Stimulated activated memory B cell treated with anti-CD40 and anti-IgM and Interleukin-4, amounts not matched to agents 10 μg/mL and 1 μg/mL and 100 μg/mL, for 72 hours (primary cell): ENCODE results near the gene TCP10L.
"Not testable (repeated sequence)": the region's sequence is repeated elsewhere in the genome, so short reads cannot be mapped to it uniquely, and the experiment has no call there.

ENCODE experiments used
- ATAC-seq: fragments of 150-1000 bp; cut with Tn5 transposase; 2 replicates; pipeline ENCODE4 v1.10.0; 2021
- H3K27ac Mint-ChIP-seq: one replicate; pipeline ENCODE4 v1.8.0; 2022; ENCODE audit warnings: mild to moderate bottlenecking, mixed read lengths
- H3K27me3 Mint-ChIP-seq: one replicate; pipeline ENCODE4 v1.8.0; 2022; ENCODE audit warnings: mixed read lengths
- H3K36me3 Mint-ChIP-seq: one replicate; pipeline ENCODE4 v1.8.0; 2022; ENCODE audit warnings: mixed read lengths
- H3K4me1 Mint-ChIP-seq: one replicate; pipeline ENCODE4 v1.8.0; 2022; ENCODE audit warnings: mixed read lengths
- H3K4me3 Mint-ChIP-seq: one replicate; pipeline ENCODE4 v1.8.0; 2022; ENCODE audit warnings: mild to moderate bottlenecking, moderate library complexity, mixed read lengths
- H3K9me3 Mint-ChIP-seq: one replicate; pipeline ENCODE4 v1.8.0; 2022; ENCODE audit warnings: mixed read lengths

The TCP10L gene

GRCh38 chr21:32547018-32547417 is 38.3 kb downstream of the TCP10L start:
- peak; percentile 39 for ATAC-seq
- Mint-ChIP-seq H3K36me3 (no peaks in the 10 kb centered on the region), H3K27me3 (peaks cover 34% of the 10 kb centered on the region), H3K9me3 (no peaks in the 10 kb centered on the region), H3K4me3 (no peak overlapping the region), H3K4me1 (no peaks in the 10 kb centered on the region), H3K27ac (no peak overlapping the region)

GRCh38 chr21:32545948-32546441 is 39.3 kb downstream of the TCP10L start:
- no peak for ATAC-seq
- Mint-ChIP-seq H3K36me3 (no peaks in the 10 kb centered on the region), H3K27ac (no peak overlapping the region), H3K27me3 (peaks cover 26% of the 10 kb centered on the region), H3K4me3 (no peak overlapping the region), H3K4me1 (no peaks in the 10 kb centered on the region), H3K9me3 (no peaks in the 10 kb centered on the region)

GRCh38 chr21:32544697-32545096 is 40.6 kb downstream of the TCP10L start:
- Mint-ChIP-seq H3K4me1 (no peaks in the 10 kb centered on the region), H3K4me3 (no peak overlapping the region), H3K36me3 (no peaks in the 10 kb centered on the region), H3K27ac (no peak overlapping the region), H3K9me3 (no peaks in the 10 kb centered on the region), H3K27me3 (peaks cover 25% of the 10 kb centered on the region)
- ATAC-seq = no peak

- H3K9me3 Mint-ChIP-seq = no peaks in the 10 kb centered on the region
- no peaks in the 10 kb centered on the region for H3K4me1 Mint-ChIP-seq
- H3K36me3 Mint-ChIP-seq = no peaks in the 10 kb centered on the region
- no peak for ATAC-seq
- no peak overlapping the region for H3K4me3 Mint-ChIP-seq
- H3K27me3 Mint-ChIP-seq = peaks cover 19% of the 10 kb centered on the region
- no peak overlapping the region for H3K27ac Mint-ChIP-seq
Measured at GRCh38 chr21:32543975-32544374, 41.3 kb downstream of the TCP10L start.

GRCh38 chr21:32543056-32543455 is 42.3 kb downstream of the TCP10L start:
- ATAC-seq, H3K4me1 Mint-ChIP-seq, H3K36me3 Mint-ChIP-seq, H3K9me3 Mint-ChIP-seq, H3K4me3 Mint-ChIP-seq, H3K27ac Mint-ChIP-seq: not testable (repeated sequence)
- H3K27me3 Mint-ChIP-seq = peaks cover 10% of the 10 kb centered on the region

- Mint-ChIP-seq H3K9me3 (peaks cover 3% of the 10 kb centered on the region), H3K36me3 (no peaks in the 10 kb centered on the region), H3K27me3 (peaks cover 34% of the 10 kb centered on the region), H3K4me1 (peaks cover 4% of the 10 kb centered on the region), H3K27ac (no peak overlapping the region), H3K4me3 (no peak overlapping the region)
- no peak for ATAC-seq
Measured at GRCh38 chr21:32539378-32539777, 45.9 kb downstream of the TCP10L start.

- Mint-ChIP-seq H3K27ac (no peak overlapping the region), H3K9me3 (peaks cover 5% of the 10 kb centered on the region), H3K27me3 (peaks cover 34% of the 10 kb centered on the region), H3K4me1 (peaks cover 4% of the 10 kb centered on the region), H3K4me3 (no peak overlapping the region), H3K36me3 (no peaks in the 10 kb centered on the region)
- no peak for ATAC-seq
Measured at GRCh38 chr21:32538147-32538792, 47.1 kb downstream of the TCP10L start.

GRCh38 chr21:32537569-32537881 is 47.8 kb downstream of the TCP10L start:
- Mint-ChIP-seq H3K36me3 (no peaks in the 10 kb centered on the region), H3K27ac (no peak overlapping the region), H3K4me1 (peaks cover 4% of the 10 kb centered on the region), H3K9me3 (peaks cover 8% of the 10 kb centered on the region), H3K27me3 (peaks cover 34% of the 10 kb centered on the region), H3K4me3 (no peak overlapping the region)
- ATAC-seq = no peak

GRCh38 chr21:32535612-32536011 is 49.7 kb downstream of the TCP10L start:
- Mint-ChIP-seq H3K27me3 (peaks cover 34% of the 10 kb centered on the region), H3K27ac (no peak overlapping the region), H3K9me3 (peaks cover 8% of the 10 kb centered on the region), H3K36me3 (no peaks in the 10 kb centered on the region), H3K4me1 (peaks cover 4% of the 10 kb centered on the region), H3K4me3 (no peak overlapping the region)
- ATAC-seq = no peak

GRCh38 chr21:32534113-32534512 is 51.2 kb downstream of the TCP10L start:
- Mint-ChIP-seq H3K9me3 (peaks cover 8% of the 10 kb centered on the region), H3K4me3 (no peak overlapping the region), H3K4me1 (peaks cover 4% of the 10 kb centered on the region), H3K27ac (no peak overlapping the region), H3K27me3 (peaks cover 34% of the 10 kb centered on the region), H3K36me3 (no peaks in the 10 kb centered on the region)
- ATAC-seq = no peak

- Mint-ChIP-seq H3K4me1 (peaks cover 4% of the 10 kb centered on the region), H3K4me3 (no peak overlapping the region), H3K9me3 (peaks cover 8% of the 10 kb centered on the region), H3K36me3 (no peaks in the 10 kb centered on the region), H3K27me3 (peaks cover 34% of the 10 kb centered on the region), H3K27ac (no peak overlapping the region)
- no peak for ATAC-seq
Measured at GRCh38 chr21:32533611-32534010, 51.7 kb downstream of the TCP10L start.

GRCh38 chr21:32533053-32533452 is 52.3 kb downstream of the TCP10L start:
- ATAC-seq = no peak
- peaks cover 8% of the 10 kb centered on the region for H3K9me3 Mint-ChIP-seq
- H3K27ac Mint-ChIP-seq = no peak overlapping the region
- no peaks in the 10 kb centered on the region for H3K36me3 Mint-ChIP-seq
- H3K4me3 Mint-ChIP-seq = no peak overlapping the region
- H3K4me1 Mint-ChIP-seq = peaks cover 4% of the 10 kb centered on the region
- H3K27me3 Mint-ChIP-seq = peaks cover 34% of the 10 kb centered on the region

GRCh38 chr21:32532636-32533035 is 52.7 kb downstream of the TCP10L start:
- Mint-ChIP-seq H3K9me3 (peaks cover 8% of the 10 kb centered on the region), H3K4me1 (peaks cover 4% of the 10 kb centered on the region), H3K36me3 (no peaks in the 10 kb centered on the region), H3K27ac (no peak overlapping the region), H3K4me3 (no peak overlapping the region), H3K27me3 (peaks cover 31% of the 10 kb centered on the region)
- ATAC-seq = no peak

- not testable (repeated sequence) for H3K9me3 Mint-ChIP-seq, H3K4me1 Mint-ChIP-seq, H3K27ac Mint-ChIP-seq, H3K4me3 Mint-ChIP-seq, ATAC-seq, H3K36me3 Mint-ChIP-seq
- peaks cover 21% of the 10 kb centered on the region for H3K27me3 Mint-ChIP-seq
Measured at GRCh38 chr21:32531561-32531960, 53.8 kb downstream of the TCP10L start.

- H3K4me3 Mint-ChIP-seq, H3K36me3 Mint-ChIP-seq, H3K27ac Mint-ChIP-seq, ATAC-seq, H3K4me1 Mint-ChIP-seq, H3K9me3 Mint-ChIP-seq: not testable (repeated sequence)
- peaks cover 21% of the 10 kb centered on the region for H3K27me3 Mint-ChIP-seq
Measured at GRCh38 chr21:32530809-32531208, 54.5 kb downstream of the TCP10L start.

- H3K4me3 Mint-ChIP-seq = no peak overlapping the region
- no peaks in the 10 kb centered on the region for H3K4me1 Mint-ChIP-seq
- ATAC-seq = no peak
- H3K27ac Mint-ChIP-seq = no peak overlapping the region
- peaks cover 5% of the 10 kb centered on the region for H3K9me3 Mint-ChIP-seq
- peaks cover 18% of the 10 kb centered on the region for H3K27me3 Mint-ChIP-seq
- no peaks in the 10 kb centered on the region for H3K36me3 Mint-ChIP-seq
Measured at GRCh38 chr21:32529679-32530078, 55.6 kb downstream of the TCP10L start.

- H3K9me3 Mint-ChIP-seq = no peaks in the 10 kb centered on the region
- H3K27ac Mint-ChIP-seq = no peak overlapping the region
- no peak overlapping the region for H3K4me3 Mint-ChIP-seq
- no peaks in the 10 kb centered on the region for H3K4me1 Mint-ChIP-seq
- ATAC-seq = no peak
- peaks cover 53% of the 10 kb centered on the region for H3K27me3 Mint-ChIP-seq
- no peaks in the 10 kb centered on the region for H3K36me3 Mint-ChIP-seq
Measured at GRCh38 chr21:32525282-32525681, 60.0 kb downstream of the TCP10L start.
